ENCODE measurements around the gene NBPF1.
"Not testable (repeated sequence)": the region's sequence is repeated elsewhere in the genome, so short reads cannot be mapped to it uniquely, and the experiment has no call there.

GRCh38 chr1:16647179-16648176 lies 34.1 kb upstream of the NBPF1 start:
- TF ChIP-seq CTCF, EP300, POLR2A (IDR thresholded peaks at IDR 0.05): not testable (repeated sequence)
